ENCODE results near the gene MMP27.
"Not testable (repeated sequence)": the region's sequence is repeated elsewhere in the genome, so short reads cannot be mapped to it uniquely, and the experiment has no call there.

MMP27 gene, protein sequence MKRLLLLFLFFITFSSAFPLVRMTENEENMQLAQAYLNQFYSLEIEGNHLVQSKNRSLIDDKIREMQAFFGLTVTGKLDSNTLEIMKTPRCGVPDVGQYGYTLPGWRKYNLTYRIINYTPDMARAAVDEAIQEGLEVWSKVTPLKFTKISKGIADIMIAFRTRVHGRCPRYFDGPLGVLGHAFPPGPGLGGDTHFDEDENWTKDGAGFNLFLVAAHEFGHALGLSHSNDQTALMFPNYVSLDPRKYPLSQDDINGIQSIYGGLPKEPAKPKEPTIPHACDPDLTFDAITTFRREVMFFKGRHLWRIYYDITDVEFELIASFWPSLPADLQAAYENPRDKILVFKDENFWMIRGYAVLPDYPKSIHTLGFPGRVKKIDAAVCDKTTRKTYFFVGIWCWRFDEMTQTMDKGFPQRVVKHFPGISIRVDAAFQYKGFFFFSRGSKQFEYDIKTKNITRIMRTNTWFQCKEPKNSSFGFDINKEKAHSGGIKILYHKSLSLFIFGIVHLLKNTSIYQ

DNA sequence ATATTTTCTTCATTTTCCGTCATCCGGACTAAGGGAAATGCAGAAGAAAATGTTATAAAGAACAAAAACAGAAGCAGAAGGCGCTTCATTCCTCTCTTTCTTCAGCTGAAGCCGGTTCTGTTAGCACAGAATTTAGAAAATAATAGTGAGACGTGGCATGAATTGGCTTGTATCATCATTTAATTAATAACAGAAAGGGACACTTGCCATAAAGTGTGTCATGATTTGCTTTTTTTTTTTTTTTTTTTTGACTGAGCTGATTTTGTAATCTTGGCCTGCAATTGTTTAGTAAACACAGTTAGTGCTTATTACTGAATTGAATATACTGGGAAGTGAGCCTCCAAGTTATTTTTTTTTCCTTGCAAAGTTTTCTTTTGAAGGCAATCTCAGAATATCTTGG, at the start of gene MMP27:
MMP27 (minus strand) TSS at position 144 of the 400 bp plus-strand sequence; CDS start at position 89, 55 bp downstream.
- no peak for DNase-seq (ENCODE audit: low read depth)

DNA sequence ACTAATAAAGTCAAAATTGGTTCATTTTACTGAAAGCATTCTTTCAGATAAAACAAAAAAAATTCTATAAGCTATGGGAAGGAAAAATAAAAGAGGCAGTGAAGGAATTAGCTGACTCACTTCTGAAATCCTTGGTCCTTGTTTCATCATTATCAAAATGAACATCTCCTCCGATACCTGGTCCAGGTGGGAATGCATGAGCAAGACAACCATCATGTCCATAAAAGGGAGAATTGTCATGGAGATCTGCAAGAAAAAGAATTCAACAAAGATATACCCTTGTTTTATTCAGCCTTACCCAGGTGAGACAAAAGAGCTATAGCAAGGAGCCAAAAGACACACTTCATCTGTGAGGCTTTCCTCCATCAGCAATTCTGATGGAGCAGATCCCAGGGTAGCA, 47.7 kb upstream of the MMP27 start:
- DNase-seq (ENCODE audit: low read depth): no peak

DNA sequence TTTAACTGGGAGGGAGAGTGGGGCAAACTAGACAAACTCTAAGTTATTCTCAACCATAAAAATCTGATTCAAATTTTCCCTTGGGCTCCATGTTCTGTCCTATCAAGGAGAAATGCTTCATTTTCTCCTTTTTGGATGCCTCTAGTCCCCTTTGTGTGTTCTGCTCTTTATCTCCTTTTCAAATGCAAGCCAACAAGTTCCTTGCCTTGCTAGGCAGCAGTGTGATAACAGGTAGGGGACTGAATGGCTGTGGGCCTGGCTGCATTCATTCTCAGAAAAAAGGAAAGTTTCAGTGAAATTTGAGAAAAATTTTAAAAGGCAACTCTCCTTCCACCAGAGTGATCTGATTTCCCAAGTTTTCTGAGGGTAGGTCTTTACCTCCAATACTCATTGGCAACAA, 46.1 kb upstream of the MMP27 start:
- DNase-seq (ENCODE audit: low read depth): no peak

DNA sequence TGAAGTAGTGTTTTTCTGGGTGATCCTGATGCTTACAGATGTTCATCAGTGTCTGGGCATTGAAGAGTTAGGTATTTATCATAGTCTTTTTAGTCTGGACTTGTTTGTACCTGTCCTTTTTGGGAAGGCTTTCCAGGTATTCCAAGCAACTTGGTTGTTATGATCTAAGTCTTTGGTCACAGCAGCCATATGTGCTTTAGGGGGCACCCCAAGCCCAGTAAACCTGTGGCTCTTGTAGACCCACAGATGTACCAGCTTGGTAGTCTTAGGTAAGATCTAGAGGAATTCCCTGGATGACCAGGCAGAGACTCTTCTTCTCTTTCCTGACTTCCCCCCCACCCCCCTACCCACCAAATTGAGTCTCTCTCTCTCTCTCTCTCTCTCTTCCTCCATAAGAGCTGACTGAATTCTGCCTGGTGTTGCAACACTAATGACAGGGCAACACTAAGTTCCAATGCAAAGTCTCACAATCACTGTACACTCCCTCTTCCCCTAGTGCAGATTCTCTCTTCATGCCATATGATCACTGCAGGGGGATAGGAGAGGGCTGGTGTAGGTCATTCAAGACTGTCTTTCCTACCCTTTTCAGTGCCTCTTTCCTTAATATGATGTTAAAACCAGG, 43.6 kb upstream of the MMP27 start:
- DNase-seq (ENCODE audit: low read depth): no peak

DNA sequence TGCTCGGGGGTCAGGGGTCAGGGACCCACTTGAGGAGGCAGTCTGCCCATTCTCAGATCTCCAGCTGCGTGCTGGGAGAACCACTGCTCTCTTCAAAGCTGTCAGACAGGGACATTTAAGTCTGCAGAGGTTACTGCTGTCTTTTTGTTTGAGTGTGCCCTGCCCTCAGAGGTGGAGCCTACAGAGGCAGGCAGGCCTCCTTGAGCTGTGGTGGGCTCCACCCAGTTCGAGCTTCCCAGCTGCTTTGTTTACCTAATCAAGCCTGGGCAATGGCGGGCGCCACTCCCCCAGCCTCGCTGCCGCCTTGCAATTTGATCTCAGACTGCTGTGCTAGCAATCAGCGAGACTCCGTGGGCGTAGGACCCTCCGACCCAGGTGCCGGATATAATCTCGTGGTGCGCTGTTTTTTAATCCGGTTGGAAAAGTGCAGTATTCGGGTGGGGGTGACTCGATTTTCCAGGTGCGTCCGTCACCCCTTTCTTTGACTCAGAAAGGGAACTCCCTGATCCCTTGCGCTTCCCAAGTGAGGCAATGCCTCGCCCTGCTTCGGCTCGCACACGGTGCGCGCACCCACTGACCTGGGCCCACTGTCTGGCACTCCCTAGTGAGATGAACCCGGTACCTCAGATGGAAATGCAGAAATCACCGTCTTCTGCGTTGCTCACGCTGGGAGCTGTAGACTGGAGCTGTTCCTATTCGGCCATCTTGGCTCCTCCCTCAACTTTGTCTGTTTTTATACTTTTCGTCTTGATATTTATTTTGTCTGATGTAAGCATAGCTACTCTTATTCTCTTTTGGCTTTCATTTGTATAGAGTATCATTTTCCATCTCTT, 41.4 kb upstream of the MMP27 start:
- DNase-seq (ENCODE audit: low read depth): not testable (repeated sequence)

DNA sequence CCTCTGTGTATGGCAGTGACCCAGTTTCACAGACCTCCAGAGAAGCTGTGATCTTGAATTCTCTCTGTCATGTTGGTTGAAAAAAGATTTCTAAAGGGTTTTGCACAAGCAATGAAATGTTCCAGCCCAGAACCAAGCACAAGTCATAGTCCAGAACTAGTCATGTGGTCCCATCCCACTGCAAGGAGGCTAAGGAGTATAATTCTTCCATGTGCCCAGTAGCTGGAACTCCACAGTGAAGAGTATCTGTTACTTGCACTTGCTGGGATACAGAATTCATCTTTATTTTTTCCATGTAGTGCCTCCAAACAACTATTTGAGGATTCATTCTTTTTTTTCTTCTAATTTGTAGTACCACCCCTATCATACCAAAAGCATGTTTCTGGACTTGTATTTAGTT, 29.1 kb upstream of the MMP27 start:
- no peak for DNase-seq (ENCODE audit: low read depth)

DNA sequence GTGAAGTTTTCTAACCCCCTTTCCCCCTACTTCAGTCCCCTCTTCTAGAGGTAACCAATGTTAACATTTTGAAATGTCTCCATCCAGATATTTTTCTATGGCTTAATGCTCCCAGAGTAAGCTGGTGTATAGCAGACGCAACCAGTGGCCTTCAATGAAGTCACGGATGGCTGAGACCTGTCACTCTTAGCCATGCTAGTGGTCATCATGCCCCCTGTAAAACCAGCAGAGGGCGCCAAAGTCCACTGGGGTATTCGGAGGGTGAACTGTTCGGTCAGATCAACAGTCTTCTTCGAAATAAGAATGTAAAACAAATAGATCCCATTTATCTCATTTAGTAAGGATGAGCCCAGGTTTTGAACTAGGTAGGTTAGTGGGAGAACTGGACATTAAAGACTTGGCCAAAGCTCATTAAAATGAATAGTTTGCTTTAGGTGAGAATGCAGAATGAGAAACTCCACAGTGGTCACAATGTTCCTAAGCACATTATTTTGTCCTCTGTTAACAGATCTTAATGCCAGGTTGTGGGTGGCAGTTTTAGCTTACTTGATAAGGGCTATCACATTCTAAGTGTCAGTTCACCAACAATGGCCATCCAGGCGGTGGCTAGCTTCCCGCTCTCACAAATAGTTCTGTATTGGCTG, 27.8 kb upstream of the MMP27 start:
- DNase-seq (ENCODE audit: low read depth): peak; percentile 37

DNA sequence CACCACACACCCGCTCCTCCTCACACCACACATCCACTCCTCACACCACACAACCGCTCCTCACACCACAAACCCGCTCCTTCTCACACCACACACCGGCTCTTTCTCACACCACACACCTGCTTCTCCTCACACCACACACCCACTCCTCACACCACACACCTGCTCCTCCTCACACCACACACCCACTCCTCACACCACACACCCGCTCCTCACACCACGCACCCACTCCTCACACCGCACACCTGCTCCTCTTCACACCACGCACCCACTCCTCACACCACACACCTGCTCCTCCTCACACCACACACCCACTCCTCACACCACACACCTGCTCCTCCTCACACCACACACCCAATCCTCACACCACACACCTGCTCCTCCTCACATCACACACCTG, 25.4 kb upstream of the MMP27 start:
- DNase-seq (ENCODE audit: low read depth): not testable (repeated sequence)

DNA sequence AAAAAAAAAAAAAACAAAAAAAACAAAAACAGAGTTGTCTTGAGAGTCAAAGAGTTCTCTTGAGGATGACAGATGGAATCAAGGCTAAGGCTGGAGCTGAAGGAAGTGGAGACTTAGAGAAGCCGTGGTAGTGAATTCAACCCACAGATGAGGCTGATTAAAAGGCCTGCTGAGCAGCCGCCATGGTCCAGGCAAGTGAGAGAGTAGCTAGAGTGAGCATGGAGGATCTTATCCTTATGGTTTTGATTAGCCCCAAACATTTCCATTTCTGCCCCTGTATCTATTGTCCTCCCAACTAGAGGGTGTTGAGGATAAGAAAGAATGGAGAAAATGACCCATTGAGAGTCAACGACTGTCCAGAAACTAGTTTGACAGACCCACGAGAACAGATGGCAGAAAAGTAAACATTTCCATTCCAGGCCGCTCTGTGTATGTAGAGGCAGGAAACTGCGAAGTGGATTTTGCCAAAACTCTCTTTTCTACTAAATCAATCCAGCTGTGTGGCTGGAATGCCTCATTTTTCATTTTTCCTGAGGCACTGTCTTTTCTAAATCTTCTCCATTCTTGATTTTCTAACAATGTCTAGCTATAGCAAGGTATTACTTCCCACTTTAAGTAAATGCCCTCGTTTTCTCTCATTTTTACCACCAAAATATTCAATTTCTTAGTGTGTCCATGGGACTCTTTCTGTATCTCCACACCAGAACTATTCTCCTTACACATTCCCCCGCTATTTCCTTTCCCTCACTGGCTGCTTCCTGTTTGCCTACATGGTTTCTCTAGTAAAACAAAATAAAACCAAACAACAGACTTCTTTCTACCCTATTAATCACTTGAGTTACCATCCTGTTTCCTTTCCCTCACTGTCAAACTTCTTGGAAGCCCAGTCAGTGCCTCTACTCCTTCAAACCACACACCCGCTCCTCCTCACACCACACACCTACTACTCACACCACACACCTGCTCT, 24.6 kb upstream of the MMP27 start:
- DNase-seq (ENCODE audit: low read depth): no peak

DNA sequence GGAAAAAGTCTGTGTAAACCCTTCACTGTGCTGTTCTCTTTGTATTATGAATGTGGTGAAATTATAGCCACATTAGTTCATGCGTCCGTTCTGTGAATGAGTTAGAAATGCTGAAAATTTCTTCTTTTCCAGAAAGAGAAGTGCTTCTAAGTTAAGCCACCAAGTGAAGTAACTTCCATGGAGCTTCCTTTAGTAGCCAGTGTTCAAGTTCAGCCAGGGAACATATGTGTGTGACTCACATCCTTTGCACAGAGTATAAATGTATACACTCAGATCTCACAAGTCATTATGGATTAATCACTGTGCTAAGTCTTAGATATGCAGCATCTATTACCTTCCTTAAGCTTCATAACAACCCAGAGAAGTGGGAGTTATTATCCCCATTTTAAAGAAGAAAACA, 22.3 kb upstream of the MMP27 start:
- no peak for DNase-seq (ENCODE audit: low read depth)

DNA sequence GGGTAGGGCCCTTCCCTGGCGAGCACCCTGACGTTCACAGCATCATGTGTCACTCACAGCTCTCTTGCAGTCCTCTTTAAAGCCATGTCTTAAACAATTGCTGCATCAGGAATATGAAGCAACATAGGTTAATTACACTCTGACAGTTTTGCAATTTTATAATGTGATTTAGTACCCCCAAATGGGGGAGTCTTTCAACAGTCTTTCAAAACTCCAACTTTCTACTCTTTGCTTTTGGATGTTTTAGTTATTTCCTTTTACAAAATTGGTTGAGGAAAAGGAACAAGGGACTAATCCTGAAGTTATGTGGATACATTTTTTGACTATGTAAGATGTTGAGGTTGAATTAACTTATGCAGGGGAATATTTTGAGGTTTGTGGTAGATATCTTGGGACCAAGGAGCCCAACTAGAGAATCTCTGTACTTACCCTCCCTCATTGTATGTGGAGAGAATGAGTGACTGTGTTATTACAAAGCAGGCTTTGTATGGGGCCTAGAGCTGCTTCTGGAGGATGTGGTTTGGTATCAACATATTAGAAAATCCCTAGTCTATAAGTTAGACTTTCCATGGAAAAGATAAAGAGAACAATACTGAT, 19.4 kb upstream of the MMP27 start, which contains the start of gene MMP8:
MMP8 (minus strand) TSS at position 51 of the 597 bp plus-strand sequence. CDS start 99 bp downstream, outside the sequence.
- DNase-seq (ENCODE audit: low read depth): no peak

DNA sequence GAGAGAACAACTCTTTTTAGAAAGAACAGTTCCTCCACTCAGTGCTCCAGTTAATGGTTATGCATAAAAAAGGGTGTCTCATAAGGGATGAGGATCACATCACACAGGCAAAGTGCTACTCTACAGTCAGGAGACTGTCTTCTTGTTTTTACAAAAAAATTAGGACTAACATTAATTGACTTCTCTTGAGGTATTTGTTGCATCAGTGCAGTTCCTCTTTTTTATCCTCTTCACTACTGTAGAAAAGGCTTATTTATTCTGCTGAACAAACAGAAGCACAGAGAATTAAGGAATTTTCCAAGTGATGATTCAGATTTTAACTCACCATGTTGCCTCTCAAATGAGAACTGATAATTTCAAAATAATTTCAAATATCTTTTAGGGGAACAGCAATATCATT, 17.3 kb upstream of the MMP27 start:
- DNase-seq (ENCODE audit: low read depth): no peak

DNA sequence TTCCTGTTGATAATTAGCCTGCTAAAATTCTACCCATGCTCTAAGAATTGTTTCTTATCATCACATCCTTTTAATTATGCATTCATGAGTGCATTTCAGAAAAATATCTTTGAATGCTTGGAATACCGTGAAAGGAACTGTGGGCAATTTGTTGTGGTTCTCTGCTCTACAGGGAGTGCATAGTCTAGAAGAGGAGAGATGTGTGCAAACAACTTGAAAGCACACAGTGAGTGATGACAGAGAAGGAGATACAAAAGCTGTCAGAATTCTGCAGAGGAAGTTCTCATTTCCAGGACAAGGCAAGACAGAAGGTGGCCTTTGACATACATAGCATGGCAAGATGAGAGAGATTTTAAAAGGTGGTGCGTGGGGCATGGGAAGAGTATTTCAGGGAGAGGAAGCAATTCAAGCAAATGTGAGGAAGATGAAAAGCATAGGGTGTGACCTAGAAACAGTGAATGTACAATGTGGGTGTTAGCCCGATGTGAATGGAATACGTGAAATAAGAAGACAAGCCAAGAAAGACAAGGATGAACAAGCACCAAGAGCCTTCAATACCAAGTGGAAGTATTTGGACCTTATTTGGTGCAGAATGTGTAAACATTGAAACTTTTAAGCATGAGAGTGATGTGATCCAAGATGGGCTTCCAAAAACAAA, 14.2 kb upstream of the MMP27 start:
- no peak for DNase-seq (ENCODE audit: low read depth)

DNA sequence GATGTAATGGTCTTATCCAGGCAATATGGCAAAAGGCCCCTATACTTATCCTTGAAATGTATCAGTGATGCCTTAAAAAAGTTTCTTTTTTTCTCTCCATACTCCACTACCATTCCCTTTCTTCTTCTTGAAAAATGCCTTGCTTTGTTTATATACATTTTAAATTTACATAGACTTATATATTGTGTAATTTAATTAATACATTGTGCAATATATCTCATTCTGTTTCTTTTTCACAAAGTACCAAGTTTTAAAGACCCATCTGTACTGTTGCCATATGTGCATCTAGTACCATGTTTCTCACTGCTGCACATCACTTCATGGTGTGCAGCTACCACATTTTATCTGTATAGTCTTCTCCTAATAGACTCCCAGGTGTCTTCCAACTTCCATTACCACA, 11.7 kb upstream of the MMP27 start:
- no peak for DNase-seq (ENCODE audit: low read depth)

DNA sequence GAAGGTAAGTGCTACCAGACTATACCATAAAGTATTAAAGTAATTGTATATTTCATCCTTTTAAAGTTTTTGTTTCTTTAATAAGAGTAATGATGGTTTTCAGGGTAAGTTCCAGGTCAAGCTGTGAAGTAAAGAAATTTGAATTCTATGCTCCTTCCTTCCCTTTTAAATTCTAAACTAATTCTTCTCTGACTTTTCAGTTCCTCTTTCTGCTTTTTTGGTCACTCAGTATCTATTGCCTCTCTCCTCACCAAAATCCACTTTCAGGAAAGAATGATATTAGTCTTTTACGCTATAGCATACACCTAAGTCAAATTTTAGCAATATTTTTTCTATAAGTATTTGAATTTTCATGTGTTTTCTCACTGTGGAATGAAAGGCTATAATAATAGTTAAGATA, 11.0 kb upstream of the MMP27 start:
- no peak for DNase-seq (ENCODE audit: low read depth)

DNA sequence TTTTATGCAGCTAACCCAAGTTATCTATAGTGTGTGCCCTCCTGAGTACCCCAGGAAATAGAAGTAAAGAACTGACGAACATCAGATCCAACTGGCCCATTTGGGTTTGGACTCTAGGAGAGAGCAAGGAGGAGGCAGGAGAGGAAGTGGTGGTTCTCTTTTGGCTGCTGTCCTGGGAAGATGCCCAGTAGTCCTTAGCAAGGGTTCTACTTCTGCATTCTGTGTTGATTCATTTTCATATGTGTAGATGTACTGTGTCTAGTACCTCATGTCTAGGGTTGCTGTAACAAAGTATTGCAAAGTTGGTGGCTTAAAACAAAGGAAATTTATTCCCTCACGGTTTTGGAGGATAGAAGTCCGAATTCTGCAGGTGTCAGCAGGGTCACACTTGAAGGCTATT, 6.6 kb upstream of the MMP27 start:
- DNase-seq (ENCODE audit: low read depth): no peak

DNA sequence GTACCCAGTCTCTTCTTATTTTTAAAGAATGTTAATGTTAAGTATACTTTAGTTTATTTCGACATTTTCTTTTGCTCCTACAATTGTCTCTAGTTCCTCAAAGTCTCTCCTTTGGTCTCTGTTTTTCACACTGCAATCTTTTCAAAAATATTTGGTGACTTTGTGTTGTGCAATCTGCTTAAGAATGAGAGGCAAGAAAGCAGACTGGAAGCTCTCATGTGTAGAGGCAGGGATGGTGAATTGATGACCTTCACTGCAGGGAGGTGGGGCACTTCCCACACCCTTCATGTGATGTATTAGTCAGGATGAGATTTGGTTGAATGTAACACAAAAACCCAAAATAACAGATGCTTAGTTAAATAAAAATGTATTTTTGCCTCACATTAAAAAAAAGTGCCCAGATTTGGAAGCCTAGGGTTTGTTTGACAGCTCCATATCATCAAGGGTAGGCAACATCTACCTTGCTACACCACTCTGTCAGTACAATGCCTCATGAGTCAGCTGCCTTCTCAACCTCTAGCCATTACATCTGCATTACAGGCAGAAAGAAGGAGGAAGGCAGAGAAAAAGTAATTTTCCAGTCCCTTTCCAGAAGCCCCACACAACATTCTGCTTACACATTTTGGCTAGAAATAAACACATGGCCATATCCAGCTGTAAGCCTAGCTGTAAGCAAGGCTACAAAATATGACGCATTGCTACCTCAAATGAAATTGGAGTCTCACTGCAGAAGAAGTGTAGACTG, 3.8 kb upstream of the MMP27 start:
- DNase-seq (ENCODE audit: low read depth): no peak

DNA sequence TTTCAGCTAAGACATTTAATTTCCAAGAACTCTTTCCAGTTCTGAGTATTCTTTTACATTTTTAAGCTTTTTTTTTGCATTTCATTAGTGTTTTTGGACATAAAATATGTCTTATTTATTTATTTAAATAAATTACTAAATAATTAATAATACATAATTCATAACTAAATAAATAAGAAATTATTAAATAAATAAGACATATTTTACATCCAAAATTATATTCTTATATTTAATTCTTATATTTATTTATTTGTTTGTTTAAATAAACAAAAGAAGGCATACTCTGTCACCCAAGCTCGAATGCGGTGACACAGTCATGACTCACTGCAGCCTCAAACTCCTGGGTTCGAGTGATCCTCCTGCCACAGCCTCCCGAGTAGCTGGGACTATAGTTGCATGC, 3.1 kb upstream of the MMP27 start:
- DNase-seq (ENCODE audit: low read depth): no peak

DNA sequence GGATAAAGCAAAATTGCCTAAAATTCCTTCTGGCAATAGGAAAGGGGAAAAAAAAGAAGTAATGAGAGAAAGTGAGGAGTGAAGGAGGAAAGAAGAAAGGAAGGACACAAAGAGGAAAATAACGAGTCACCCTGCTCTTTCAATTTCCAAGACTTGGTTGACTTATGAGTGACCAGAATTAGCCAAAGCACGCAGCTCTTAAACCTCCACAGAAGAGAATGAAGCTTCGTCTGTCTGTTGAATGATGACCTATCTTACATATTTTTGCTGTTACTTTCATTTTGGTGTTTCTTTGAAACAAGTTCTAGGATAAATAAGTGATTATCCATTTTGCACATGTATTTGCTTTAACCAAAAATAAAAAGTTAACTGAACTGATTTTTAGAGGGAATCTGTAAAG, 728 bp downstream of the MMP27 start:
- DNase-seq (ENCODE audit: low read depth): no peak

Data from activated T-cell treated with anti-CD3 and anti-CD28 coated beads for 48 hours (primary cell).